A673 (cell line): ENCODE measurements around the gene PRRG4.

ENCODE experiments used
- EZH2 ChIP-seq: fragments of 200-600 bp; sonication (generic); IDR thresholded peaks from 2 replicates; pipeline ENCODE4 v1.6.1; 2017; ENCODE audit warnings: borderline replicate concordance, low read depth, mild to moderate bottlenecking, mixed read lengths, antibody characterized with exemption, low read length; ENCODE audit not compliant: poor library complexity, severe bottlenecking
- TF ChIP-seq, protein P1 (sequence below): fragments of 300-800, 200-600 bp; sonication (generic); conservative IDR thresholded peaks from 2 replicates; pipeline ENCODE4 v1.5.1; 2017; ENCODE audit warnings: low read depth, mild to moderate bottlenecking, antibody characterized with exemption, low read length, moderate library complexity, mixed read lengths

GRCh38 chr11:32886180-32886579, 56.5 kb downstream of the PRRG4 start:
- TF ChIP-seq EZH2, result no peak
- TF ChIP-seq, protein P1, sequence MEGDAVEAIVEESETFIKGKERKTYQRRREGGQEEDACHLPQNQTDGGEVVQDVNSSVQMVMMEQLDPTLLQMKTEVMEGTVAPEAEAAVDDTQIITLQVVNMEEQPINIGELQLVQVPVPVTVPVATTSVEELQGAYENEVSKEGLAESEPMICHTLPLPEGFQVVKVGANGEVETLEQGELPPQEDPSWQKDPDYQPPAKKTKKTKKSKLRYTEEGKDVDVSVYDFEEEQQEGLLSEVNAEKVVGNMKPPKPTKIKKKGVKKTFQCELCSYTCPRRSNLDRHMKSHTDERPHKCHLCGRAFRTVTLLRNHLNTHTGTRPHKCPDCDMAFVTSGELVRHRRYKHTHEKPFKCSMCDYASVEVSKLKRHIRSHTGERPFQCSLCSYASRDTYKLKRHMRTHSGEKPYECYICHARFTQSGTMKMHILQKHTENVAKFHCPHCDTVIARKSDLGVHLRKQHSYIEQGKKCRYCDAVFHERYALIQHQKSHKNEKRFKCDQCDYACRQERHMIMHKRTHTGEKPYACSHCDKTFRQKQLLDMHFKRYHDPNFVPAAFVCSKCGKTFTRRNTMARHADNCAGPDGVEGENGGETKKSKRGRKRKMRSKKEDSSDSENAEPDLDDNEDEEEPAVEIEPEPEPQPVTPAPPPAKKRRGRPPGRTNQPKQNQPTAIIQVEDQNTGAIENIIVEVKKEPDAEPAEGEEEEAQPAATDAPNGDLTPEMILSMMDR, result no peak
